NOMO-1 treated with dmso at 0.1 percent for 144 hours (cell line): Measurements from ENCODE around the gene SLC16A6.
"Not testable (repeated sequence)": the region's sequence is repeated elsewhere in the genome, so short reads cannot be mapped to it uniquely, and the experiment has no call there.

Experiments
- DNase-seq: peaks from one replicate; lab custom pipeline; 2025; ENCODE audit not compliant: unreplicated experiment; lab: John Stamatoyannopoulos, UW

The SLC16A6 gene

DNA sequence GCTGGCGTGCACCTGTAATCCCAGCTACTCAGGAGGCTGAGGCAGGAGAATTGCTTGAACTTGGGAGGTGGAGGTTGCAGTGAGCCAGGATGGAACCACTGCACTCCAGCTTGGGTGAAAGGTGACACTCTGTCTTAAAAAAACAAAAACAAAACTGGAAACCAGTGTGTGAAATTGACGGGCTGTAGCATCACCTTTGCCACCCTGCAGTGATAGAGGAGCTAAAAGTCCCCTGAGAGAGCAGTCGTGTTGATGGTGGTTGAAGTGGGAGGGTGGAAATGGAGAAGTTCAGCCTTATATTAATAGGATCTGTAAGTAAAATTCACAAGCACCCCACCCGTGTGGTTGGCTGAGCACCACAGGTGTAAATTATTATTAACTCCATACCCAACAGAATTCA is 65.9 kb downstream of the SLC16A6 start:
- not testable (repeated sequence) for DNase-seq

DNA sequence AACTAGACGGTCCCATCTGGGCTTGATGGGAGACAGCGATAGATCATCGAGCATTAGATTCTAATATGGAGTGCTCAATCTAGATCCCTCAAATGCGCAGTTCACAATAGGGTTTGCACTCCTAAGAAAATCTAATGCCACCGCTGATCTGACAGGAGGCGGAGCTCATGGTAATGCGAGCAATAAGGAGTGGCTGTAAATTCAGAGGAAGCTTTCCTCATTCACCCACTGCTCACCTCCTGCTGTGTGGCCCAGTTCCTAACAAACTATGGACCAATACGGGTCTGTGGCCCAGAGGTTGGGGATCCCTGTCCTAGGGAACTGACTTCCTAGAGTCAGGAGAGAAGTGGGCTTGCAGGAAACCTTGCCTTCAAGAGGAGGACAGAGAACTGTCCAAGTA is 68.3 kb downstream of the SLC16A6 start:
- DNase-seq, result no peak

DNA sequence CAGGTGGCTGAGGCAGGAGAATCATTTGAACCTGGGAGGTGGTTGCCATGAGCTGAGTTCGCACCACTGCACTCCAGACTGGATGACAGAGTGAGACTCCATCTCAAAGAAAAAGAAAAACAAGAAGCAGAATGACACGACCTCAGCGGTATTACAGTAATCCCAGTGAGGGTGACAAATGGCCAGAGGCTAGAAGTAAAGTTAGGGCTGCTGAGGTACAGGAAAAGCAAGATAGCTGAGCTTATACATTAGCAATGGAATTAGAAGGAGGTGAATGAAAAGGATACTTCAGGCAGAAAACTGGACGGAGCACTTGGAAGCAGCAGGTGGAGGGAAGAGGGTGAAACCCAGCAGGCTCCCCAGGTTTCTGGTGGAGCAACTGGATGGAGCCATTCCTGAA is 69.1 kb downstream of the SLC16A6 start:
- no peak for DNase-seq

DNA sequence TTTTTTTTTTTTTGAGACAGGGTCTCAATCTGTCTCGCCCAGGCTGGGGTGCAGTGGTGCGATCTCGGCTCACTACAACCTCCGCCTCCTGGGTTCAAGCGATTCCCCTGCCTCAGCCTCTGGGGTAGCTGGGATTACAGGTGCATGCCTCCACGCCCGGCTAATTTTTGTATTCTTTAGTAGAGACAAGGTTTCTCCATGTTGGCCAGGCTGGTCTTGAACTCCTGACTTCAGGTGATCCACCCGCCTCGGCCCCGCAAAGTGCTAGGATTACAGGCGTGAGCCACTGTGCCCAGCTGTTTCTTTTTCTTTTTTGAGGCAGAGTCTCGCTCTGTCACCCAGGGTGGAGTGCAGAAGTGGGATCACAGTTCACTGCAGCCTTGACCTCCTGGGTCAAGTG is 70.1 kb downstream of the SLC16A6 start:
- not testable (repeated sequence) for DNase-seq

DNA sequence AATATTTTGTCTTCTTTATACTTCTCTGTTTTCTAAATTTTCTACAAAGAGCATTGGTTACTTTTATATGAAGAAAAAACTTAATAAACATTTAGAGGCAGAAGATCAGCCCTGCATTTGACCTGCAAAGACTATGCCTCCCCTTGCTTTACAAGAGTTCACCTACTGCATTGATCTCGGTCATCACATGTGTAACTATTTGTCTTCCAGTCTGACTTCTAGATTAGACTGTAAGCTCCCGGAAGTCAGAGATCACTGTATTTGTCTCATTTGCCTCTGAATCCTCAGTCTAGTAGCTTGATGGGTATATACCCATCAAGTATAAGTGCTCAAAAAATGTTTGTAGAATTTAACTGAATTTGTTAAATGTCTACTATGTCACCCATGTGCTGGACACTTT is 70.7 kb downstream of the SLC16A6 start:
- not testable (repeated sequence) for DNase-seq

DNA sequence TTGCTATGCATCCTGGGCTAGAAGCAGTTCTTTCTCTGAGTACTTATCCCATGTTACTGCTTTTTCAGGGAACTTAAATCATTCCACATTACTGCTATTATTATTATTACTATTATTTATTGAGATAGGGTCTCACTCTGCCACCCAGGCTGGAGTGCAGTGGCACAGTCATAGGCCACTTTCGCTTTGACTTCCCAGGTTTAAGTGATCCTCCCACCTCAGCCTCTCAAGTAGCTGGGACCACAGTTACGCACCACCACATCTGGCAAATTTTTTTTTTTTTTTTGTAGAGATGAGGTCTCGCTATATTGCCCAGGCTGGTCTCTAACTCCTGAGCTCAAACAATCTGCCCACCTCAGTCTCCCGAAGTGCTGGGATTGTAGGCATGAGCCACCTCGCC is 71.5 kb downstream of the SLC16A6 start:
- not testable (repeated sequence) for DNase-seq
